Measurements from ENCODE around the gene MRPL36. TPM values are rescaled to one million over a fixed set of nuclear protein-coding genes. Genes with fewer than 3 reads are reported as not detected.

The MRPL36 gene
- total and polyA plus RNA-seq, 9 of the 15 experiments (the other 6 are each of a cell fraction or from before 2014, with no cell fraction given): 78.3 to 557 (median 124) TPM

DNA sequence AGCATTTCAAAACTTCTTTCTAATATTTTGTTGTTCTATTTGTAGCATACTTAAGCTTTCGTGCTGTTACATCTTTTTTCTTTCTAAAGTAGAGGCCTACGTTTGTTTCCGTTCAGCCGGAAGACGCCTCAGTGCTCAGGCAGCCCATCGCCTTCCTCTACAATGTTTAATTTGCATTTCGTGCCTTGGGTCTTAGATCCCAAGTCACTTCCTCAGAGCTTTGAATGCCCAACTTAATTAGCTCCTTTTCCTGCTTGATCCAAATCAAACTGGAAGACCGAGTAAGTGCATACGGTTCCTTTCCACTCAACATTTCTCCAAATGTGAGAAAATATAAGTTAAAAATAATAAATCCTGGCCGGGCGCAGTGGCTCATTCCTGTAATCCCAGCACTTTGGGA is 43.2 kb downstream of the MRPL36 start:
- Histone ChIP-seq H3K36me3 (ENCODE audit: control insufficient read depth, insufficient read depth, low read length) (no peaks in the 10 kb centered on the region), H2AFZ (ENCODE audit: low read depth, low read length) (no peak overlapping the region), H3K27me3 (ENCODE audit: control insufficient read depth in 2 of 2, insufficient read depth in 2 of 2, low read length in 2 of 2) (peaks cover 52 to 67% of the 10 kb centered on the region in 2 experiments), H3K4me1 (replicated peaks in 1 of 2; ENCODE audit: control insufficient read depth in 2 of 2, insufficient read depth in 2 of 2, low read length in 2 of 2) (peaks cover 0 to 3% of the 10 kb centered on the region in 2 experiments; a peak in 1 of 5 replicates), H3K9me1 (ENCODE audit: control insufficient read depth, insufficient read depth, low read length) (no peaks in the 10 kb centered on the region), H3K9me3 (replicated peaks; ENCODE audit: control insufficient read depth, insufficient read depth, low read depth, low read length) (peaks cover 3% of the 10 kb centered on the region; the same call in 1 of the 2 replicates), H3K4me2 (ENCODE audit: insufficient read depth, low read length) (no peak overlapping the region), H3K9ac (ENCODE audit: insufficient read depth in 1 of 2, low read depth in 2 of 2, low read length in 2 of 2) (no peak overlapping the region), H4K20me1 (replicated peaks; ENCODE audit: control insufficient read depth, insufficient read depth, low read length) (0 out of 2 replicates have a peak, but pooled peaks cover 4% of the 10 kb centered on the region), H3K4me3 (no peak overlapping the region), H3K79me2 (ENCODE audit: control insufficient read depth, insufficient read depth, low read length) (no peaks in the 10 kb centered on the region), H3K27ac (ENCODE audit: extremely low read depth, low read depth, low read length) (no peak overlapping the region)
- POLR2A ChIA-PET: interaction anchor here (0.6 kb wide), 1 partner anchor 32 kb away, joined by 4 read pairs; no protein-coding TSS in a partner anchor
- ATAC-seq (no peak), FAIRE-seq (no peak), DNase-seq (ENCODE audit: extremely low read depth in 1 of 4, low spot score in 3 of 4) (no peak)
- intact Hi-C loops (cut with micrococcal nuclease) (no loop called here), in situ Hi-C loops (cut with MboI) (no loop called here)
- CTCF ChIA-PET (ENCODE audit: low intra/inter-chr PET ratio): no interaction called here
- no TSS peak for BruUV-seq (replicated peaks)
- TF ChIP-seq HMGN3 (IDR thresholded peaks at IDR 0.05; ENCODE audit: borderline replicate concordance, extremely low read depth, insufficient read length, low read depth, low read length) (no peak), ZNF408 (CRISPR knock-in tag; IDR thresholded peaks at IDR 0.05; ENCODE audit: low read depth) (no peak), CREM (IDR thresholded peaks at IDR 0.05; ENCODE audit: low read depth) (no peak), FOXJ3 (CRISPR knock-in tag; IDR thresholded peaks at IDR 0.05) (no peak), ERF (CRISPR knock-in tag; IDR thresholded peaks at IDR 0.05) (no peak), DMBX1 (CRISPR knock-in tag; IDR thresholded peaks at IDR 0.05; ENCODE audit: borderline replicate concordance) (no peak), RHOXF2B (CRISPR knock-in tag; conservative IDR thresholded peaks at IDR 0.05) (no peak), HDAC2 (IDR thresholded peaks at IDR 0.05) (no peak), FUS (optimal IDR thresholded peaks at IDR 0.05; ENCODE audit: low read depth, low read length) (no peak), ESRRA (IDR thresholded peaks at IDR 0.05; ENCODE audit: borderline replicate concordance, low read depth) (no peak), GATAD2B (IDR thresholded peaks at IDR 0.05; ENCODE audit: borderline replicate concordance) (no peak), POLR2AphosphoS5 (IDR thresholded peaks at IDR 0.05; ENCODE audit: control insufficient read depth, insufficient read depth, low read depth, low read length) (no peak)
- TF ChIP-seq, protein P1, sequence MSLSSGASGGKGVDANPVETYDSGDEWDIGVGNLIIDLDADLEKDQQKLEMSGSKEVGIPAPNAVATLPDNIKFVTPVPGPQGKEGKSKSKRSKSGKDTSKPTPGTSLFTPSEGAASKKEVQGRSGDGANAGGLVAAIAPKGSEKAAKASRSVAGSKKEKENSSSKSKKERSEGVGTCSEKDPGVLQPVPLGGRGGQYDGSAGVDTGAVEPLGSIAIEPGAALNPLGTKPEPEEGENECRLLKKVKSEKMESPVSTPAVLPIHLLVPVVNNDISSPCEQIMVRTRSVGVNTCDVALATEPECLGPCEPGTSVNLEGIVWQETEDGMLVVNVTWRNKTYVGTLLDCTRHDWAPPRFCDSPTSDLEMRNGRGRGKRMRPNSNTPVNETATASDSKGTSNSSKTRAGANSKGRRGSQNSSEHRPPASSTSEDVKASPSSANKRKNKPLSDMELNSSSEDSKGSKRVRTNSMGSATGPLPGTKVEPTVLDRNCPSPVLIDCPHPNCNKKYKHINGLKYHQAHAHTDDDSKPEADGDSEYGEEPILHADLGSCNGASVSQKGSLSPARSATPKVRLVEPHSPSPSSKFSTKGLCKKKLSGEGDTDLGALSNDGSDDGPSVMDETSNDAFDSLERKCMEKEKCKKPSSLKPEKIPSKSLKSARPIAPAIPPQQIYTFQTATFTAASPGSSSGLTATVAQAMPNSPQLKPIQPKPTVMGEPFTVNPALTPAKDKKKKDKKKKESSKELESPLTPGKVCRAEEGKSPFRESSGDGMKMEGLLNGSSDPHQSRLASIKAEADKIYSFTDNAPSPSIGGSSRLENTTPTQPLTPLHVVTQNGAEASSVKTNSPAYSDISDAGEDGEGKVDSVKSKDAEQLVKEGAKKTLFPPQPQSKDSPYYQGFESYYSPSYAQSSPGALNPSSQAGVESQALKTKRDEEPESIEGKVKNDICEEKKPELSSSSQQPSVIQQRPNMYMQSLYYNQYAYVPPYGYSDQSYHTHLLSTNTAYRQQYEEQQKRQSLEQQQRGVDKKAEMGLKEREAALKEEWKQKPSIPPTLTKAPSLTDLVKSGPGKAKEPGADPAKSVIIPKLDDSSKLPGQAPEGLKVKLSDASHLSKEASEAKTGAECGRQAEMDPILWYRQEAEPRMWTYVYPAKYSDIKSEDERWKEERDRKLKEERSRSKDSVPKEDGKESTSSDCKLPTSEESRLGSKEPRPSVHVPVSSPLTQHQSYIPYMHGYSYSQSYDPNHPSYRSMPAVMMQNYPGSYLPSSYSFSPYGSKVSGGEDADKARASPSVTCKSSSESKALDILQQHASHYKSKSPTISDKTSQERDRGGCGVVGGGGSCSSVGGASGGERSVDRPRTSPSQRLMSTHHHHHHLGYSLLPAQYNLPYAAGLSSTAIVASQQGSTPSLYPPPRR (CRISPR knock-in tag; IDR thresholded peaks at IDR 0.05; ENCODE audit: borderline replicate concordance): no peak
- 11% methylated on average over 11 of the region's 11 CpGs for WGBS (ENCODE audit: insufficient coverage, low coverage, missing lambda C conversion rate)

Measured in K562 (cell line).